Adrenal gland (tissue), 12 donors: Measurements from ENCODE around the gene PPP2R2D. TPM values are rescaled to one million over a fixed set of nuclear protein-coding genes. Genes with fewer than 3 reads are reported as not detected.

ENCODE experiments used
- DNase-seq, 7 donors: peaks; one replicate each; pipeline ENCODE4 v3.0.0-alpha.2; 2019 to 2020
- H3K27ac ChIP-seq, 5 donors: fragments of 200-600 bp; sonication (generic) in 4 of 5; 1 replicate in 3 of 5; 2 replicates in 2 of 5; pipeline versions ENCODE4 v1.5.1 to v1.8.0; 2016 to 2020; ENCODE audit warnings: mild to moderate bottlenecking in 1 of 5
- H3K27me3 ChIP-seq: fragments of 200-600 bp; 2 replicates; pipeline ENCODE4 v1.8.0; 2021
- H3K36me3 ChIP-seq, 2 donors: fragments of 200-600 bp; replicated peaks in 1 of 2; 1 replicate in 1 of 2; 2 replicates in 1 of 2; pipeline versions ENCODE4 v1.5.1 to v1.8.0; 2018 to 2022
- H3K4me1 ChIP-seq, 2 donors: fragments of 200-600 bp; replicated peaks in 1 of 2; 1 replicate in 1 of 2; 2 replicates in 1 of 2; pipeline versions ENCODE4 v1.5.1 to v1.8.0; 2018 to 2021
- H3K4me3 ChIP-seq, 4 donors: fragments of 200-600 bp; sonication (generic) in 3 of 4; one replicate each; pipeline ENCODE4 v1.5.1; 2016 to 2018
- H3K9me3 ChIP-seq, 3 donors: fragments of 200-600 bp; sonication (generic) in 1 of 3; replicated peaks in 1 of 3; 1 replicate in 2 of 3; 2 replicates in 1 of 3; pipeline versions ENCODE4 v1.5.1 to v1.8.0; 2016 to 2021
- POLR2A ChIP-seq, 2 donors: fragments of 450-650 bp; IDR thresholded peaks; one replicate each; pipeline ENCODE4 v1.6.1; 2017; ENCODE audit warnings: antibody characterized with exemption in 2 of 2, mild to moderate bottlenecking in 2 of 2, moderate library complexity in 1 of 2
- WGBS, 4 donors: extraction: QIAGEN DNeasy Blood & Tissue Kit in 2 of 4; methylation state at CpG; one replicate each; pipeline versions ENCODE4 v1.1.5 to v1.1.7; 2013 to 2017; 5-methylcytosine and 5-hydroxymethylcytosine counted together
- intact Hi-C, 2 donors: fragments of 100-400 bp; cut with DNase I; formaldehyde crosslinking; loops; one replicate each; pipeline versions ENCODE4 v1.14.1 to v1.15.0; 2022 to 2023
- polyA plus RNA-seq, 3 donors: library from polyadenylated mRNA; stranded (reverse); fragments of 200-250 nt in 2 of 3; fragments of 350-450 nt in 1 of 3; fragmentation: Illumina TruSeq in 1 of 3; extraction: RNeasy Lipid Tissue Mini Kit (QIAGEN cat#74804) in 1 of 3; gene quantifications; one replicate each; pipeline ENCODE4 v1.2.3, GENCODE V29; 2013 to 2014
- total RNA-seq, 9 donors: library from RNA; depleted of rRNA in 4 of 9; stranded (reverse); fragments of >200 nt in 4 of 9; fragments of 120-200 nt in 1 of 9; fragmentation: NEBNext Ultra II Directional in 1 of 9; extraction: Animal tissue kit (Norgen Biotek cat#: 25700) in 1 of 9; gene quantifications; one replicate each; pipeline versions ENCODE4 v1.1.0 to v1.2.4, GENCODE V29; 2013 to 2023
- TF ChIP-seq, protein P1 (sequence below), 6 experiments: fragments of 450-650 bp in 4 of 6; fragments of 200-600 bp in 2 of 6; sonication (generic) in 1 of 6; IDR thresholded peaks; 1 replicate in 5 of 6; 2 replicates in 1 of 6; pipeline versions ENCODE4 v1.5.1 to v1.8.0; 2016 to 2021; ENCODE audit warnings: antibody characterized with exemption in 6 of 6, mild to moderate bottlenecking in 2 of 6, moderate library complexity in 1 of 6
- donor health status: healthy with polysubstance abuse.
- donor health status: Bipolar disorder and iron deficiency.
- donor health status: DM: yes; HTN: yes; CAD: no.
- donor health status: DM: no; HTN: no; CAD: no.
- donor health status: DM: no; HTN: no; CAD: no.
- donor health status: DM: yes; HTN: yes; CAD: no.

The PPP2R2D gene
- total and polyA plus RNA-seq, 12 donors: 37.8 to 83.2 (median 58.9) TPM

DNA sequence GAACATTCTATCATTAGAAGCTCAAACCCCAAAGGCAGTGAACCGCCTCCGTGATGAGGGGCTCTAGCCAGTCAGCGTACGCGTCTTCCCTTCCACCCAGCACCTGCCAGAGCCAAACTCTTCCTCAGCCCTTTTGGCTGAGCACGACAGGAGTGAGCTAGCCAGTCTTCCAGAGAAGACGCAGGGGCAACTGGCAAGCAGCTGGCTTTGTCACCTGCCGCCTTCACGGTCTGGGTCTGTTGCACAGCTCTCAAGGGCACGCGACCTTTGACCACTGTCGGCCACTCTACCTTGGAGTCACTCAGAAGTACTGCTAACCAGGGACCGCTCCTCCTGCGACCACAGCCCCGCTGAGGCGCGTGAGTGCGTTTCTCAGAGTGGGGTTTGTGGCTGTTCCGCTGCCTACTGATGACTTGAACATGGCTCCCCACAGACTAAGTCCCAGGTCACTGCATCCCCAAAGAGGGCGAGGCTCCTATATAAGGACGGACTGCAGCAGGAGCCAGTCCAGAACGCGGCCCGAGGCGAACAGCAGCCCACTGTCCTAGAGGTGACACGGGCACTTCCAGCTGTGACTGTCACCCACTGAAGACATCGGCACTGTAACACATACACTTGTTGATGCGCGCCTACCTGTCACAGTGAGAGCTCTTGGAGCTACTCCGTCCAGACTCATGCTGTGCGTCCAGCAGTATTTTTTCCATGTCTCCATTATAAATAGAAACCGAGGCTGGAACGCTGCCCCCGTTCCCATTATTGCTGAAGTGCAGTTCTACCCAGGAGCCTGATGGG lies 72.5 kb downstream of the PPP2R2D start:
- Histone ChIP-seq H3K36me3 (peaks cover 0 to 20% of the 10 kb centered on the region in 2 donors), H3K9me3 (no peaks in the 10 kb centered on the region), H3K4me3 (no peak overlapping the region), H3K27ac (peak overlapping the region in 1 of 5 donors; percentile 32), H3K4me1 (peaks cover 0 to 8% of the 10 kb centered on the region in 2 donors), H3K27me3 (no peaks in the 10 kb centered on the region)
- WGBS, 4 donors: 90 to 93% (median 91%) methylated on average over 27 to 34 of the region's 34 CpGs
- intact Hi-C loops: no loop called here
- TF ChIP-seq, protein P1, sequence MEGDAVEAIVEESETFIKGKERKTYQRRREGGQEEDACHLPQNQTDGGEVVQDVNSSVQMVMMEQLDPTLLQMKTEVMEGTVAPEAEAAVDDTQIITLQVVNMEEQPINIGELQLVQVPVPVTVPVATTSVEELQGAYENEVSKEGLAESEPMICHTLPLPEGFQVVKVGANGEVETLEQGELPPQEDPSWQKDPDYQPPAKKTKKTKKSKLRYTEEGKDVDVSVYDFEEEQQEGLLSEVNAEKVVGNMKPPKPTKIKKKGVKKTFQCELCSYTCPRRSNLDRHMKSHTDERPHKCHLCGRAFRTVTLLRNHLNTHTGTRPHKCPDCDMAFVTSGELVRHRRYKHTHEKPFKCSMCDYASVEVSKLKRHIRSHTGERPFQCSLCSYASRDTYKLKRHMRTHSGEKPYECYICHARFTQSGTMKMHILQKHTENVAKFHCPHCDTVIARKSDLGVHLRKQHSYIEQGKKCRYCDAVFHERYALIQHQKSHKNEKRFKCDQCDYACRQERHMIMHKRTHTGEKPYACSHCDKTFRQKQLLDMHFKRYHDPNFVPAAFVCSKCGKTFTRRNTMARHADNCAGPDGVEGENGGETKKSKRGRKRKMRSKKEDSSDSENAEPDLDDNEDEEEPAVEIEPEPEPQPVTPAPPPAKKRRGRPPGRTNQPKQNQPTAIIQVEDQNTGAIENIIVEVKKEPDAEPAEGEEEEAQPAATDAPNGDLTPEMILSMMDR (IDR thresholded peaks at IDR 0.05): no peak
- TF ChIP-seq POLR2A (IDR thresholded peaks at IDR 0.05): no peak
- DNase-seq: peak in 2 of 7 donors; percentile 7 to 13

DNA sequence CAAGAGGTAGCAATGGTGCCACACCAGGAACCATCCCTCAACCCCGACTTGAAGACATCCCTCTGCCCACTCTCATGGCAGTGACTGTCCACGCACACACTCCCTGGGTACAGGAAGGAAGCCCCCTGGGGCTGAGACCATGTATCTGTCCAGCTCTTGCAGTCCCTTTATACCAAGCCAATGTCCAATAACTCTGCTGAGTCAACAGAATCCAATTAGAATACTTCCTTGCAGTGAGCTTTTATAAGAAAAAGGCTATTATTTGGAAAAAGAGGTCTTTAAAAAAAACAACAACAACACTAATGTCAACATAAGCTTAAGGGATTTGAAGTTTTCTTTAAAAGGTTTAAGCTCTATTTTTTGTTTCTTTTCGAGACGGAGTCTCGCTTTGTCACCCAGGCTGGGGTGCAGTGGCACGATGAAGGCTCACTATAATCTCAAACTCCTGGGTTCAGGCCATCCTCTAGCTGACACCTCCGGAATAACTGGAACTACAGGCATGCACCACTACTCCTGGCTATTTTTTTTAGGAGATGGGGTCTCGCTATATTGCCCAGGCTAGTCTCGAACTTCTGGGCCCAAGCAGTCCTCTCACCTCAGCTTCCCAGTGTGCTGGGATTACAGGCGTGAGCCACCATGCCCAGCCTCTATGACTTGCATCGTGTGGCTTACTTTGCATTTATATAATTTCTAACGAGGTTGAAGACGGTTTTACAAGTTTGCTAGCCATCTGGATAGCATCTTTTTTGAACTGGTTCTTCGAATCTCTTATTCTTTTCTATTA lies 73.4 kb downstream of the PPP2R2D start:
- peak in 1 of 7 donors; percentile 4 for DNase-seq
- H3K36me3 ChIP-seq: peaks cover 0 to 13% of the 10 kb centered on the region in 2 donors
- no peak overlapping the region for H3K4me3 ChIP-seq
- 89 to 96% (median 90%) methylated on average over 14 of the region's 14 CpGs for WGBS, 4 donors
- peaks cover 0 to 16% of the 10 kb centered on the region in 2 donors for H3K4me1 ChIP-seq
- no peaks in the 10 kb centered on the region for H3K9me3 ChIP-seq
- intact Hi-C loops: no loop called here
- no peaks in the 10 kb centered on the region for H3K27me3 ChIP-seq
- H3K27ac ChIP-seq: no peak overlapping the region
- TF ChIP-seq, protein P1 (IDR thresholded peaks at IDR 0.05): no peak

- no peak for DNase-seq
- Histone ChIP-seq H3K27me3 (no peaks in the 10 kb centered on the region), H3K36me3 (peaks cover 0 to 5% of the 10 kb centered on the region in 2 donors), H3K27ac (no peak overlapping the region), H3K9me3 (no peaks in the 10 kb centered on the region), H3K4me3 (no peak overlapping the region), H3K4me1 (peaks cover 2 to 23% of the 10 kb centered on the region in 2 donors)
- no peak for TF ChIP-seq POLR2A (IDR thresholded peaks at IDR 0.05)
- TF ChIP-seq, protein P1 (IDR thresholded peaks at IDR 0.05): no peak
- intact Hi-C loops: no loop called here
- WGBS, 4 donors: 82 to 90% (median 85%) methylated on average over 6 of the region's 6 CpGs
Measured at GRCh38 chr10:131975003-131975402, 74.2 kb downstream of the PPP2R2D start.

- H3K27ac ChIP-seq: no peak overlapping the region
- no peak overlapping the region for H3K4me3 ChIP-seq
- DNase-seq: peak in 2 of 7 donors; percentile 1 to 4
- peaks cover 10 to 31% of the 10 kb centered on the region in 2 donors for H3K4me1 ChIP-seq
- H3K27me3 ChIP-seq: no peaks in the 10 kb centered on the region
- no peaks in the 10 kb centered on the region for H3K36me3 ChIP-seq
- 95 to 97% (median 96%) methylated on average over 10 of the region's 10 CpGs for WGBS, 4 donors
- TF ChIP-seq POLR2A (IDR thresholded peaks at IDR 0.05): no peak
- intact Hi-C loops: no loop called here
- no peaks in the 10 kb centered on the region for H3K9me3 ChIP-seq
Measured at GRCh38 chr10:131975796-131976195, 75.0 kb downstream of the PPP2R2D start.
